K562 (cell line): ENCODE measurements around the gene NAA10. TPM values are rescaled to one million over a fixed set of nuclear protein-coding genes. Genes with fewer than 3 reads are reported as not detected.

Source experiments
- ATAC-seq: fragments of 200-7000 bp; cut with Tn5 transposase; 3 replicates; pipeline ENCODE4 v1.9.1; 2020; ENCODE audit warnings: moderate library complexity
- BruUV-seq: library from RNA; stranded (reverse); fragments of 400-500 nt; replicated peaks from 2 replicates; lab custom pipeline; 2021; lab: Mats Ljungman, UMichigan
- CTCF ChIA-PET: fragments of 300-600 bp; formaldehyde crosslinking; extraction: SDS; loops from one replicate; lab custom pipeline; 2021; ENCODE audit warnings: low intra/inter-chr PET ratio; lab: Yijun Ruan, JAX
- POLR2A ChIA-PET: fragments of 300-600, 350-650 bp; sonication (Branson Sonifier 250); formaldehyde crosslinking; extraction: SDS; loops from one replicate; lab custom pipeline; 2021; ENCODE audit warnings: antibody characterized with exemption, inconsistent platforms; lab: Yijun Ruan, JAX
- DNase-seq, 4 experiments: peaks; one replicate each; pipeline versions ENCODE4 v3.0.0 to v3.0.0-alpha.2; 2011 to 2018; ENCODE audit warnings: low spot score in 3 of 4, mixed read lengths in 3 of 4; ENCODE audit errors: extremely low read depth in 1 of 4
- FAIRE-seq: peaks from 2 replicates; lab custom pipeline; 2011; peaks lifted over from hg19 to GRCh38; lab: Jason Lieb, UNC
- H2AFZ ChIP-seq: 2 replicates; pipeline ENCODE4 v1.6.0; 2011; ENCODE audit warnings: low read depth, low read length, control low read depth, inconsistent platforms
- H3K27ac ChIP-seq: fragments of 200-600 bp; 3 replicates; pipeline ENCODE4 v1.8.0; 2011; ENCODE audit warnings: low read depth, mild to moderate bottlenecking, control low read depth, inconsistent platforms, low read length, moderate library complexity, mixed read lengths; ENCODE audit errors: extremely low read depth
- H3K27me3 ChIP-seq, 2 experiments: fragments of 300-600 bp in 1 of 2; 2 replicates in 1 of 2; 3 replicates in 1 of 2; pipeline versions ENCODE4 v1.6.0 to v1.8.0; 2011; ENCODE audit warnings: inconsistent platforms in 2 of 2, low read length in 2 of 2, mild to moderate bottlenecking in 1 of 2, mixed read lengths in 1 of 2, moderate library complexity in 1 of 2; ENCODE audit not compliant: control insufficient read depth in 2 of 2, insufficient read depth in 2 of 2
- H3K36me3 ChIP-seq: fragments of 300-600 bp; 3 replicates; pipeline ENCODE4 v1.8.0; 2011; ENCODE audit warnings: mild to moderate bottlenecking, low read length, inconsistent platforms; ENCODE audit not compliant: control insufficient read depth, insufficient read depth
- H3K4me1 ChIP-seq, 2 experiments: fragments of 200-600 bp in 1 of 2; replicated peaks in 1 of 2; 2 replicates in 1 of 2; 3 replicates in 1 of 2; pipeline versions ENCODE4 v1.5.1 to v1.8.0; 2011; ENCODE audit warnings: inconsistent platforms in 2 of 2, low read length in 2 of 2, mild to moderate bottlenecking in 1 of 2, mixed read lengths in 1 of 2, moderate library complexity in 1 of 2; ENCODE audit not compliant: control insufficient read depth in 2 of 2, insufficient read depth in 2 of 2
- H3K4me2 ChIP-seq: 2 replicates; pipeline ENCODE4 v1.6.1; 2011; ENCODE audit warnings: low read length, control low read depth, inconsistent platforms, mixed read lengths; ENCODE audit not compliant: insufficient read depth
- H3K4me3 ChIP-seq: fragments of 200-600 bp; sonication (generic), shearing (Covaris generic); 2 replicates; pipeline ENCODE4 v1.5.1; 2016; ENCODE audit warnings: control low read depth, inconsistent platforms
- H3K79me2 ChIP-seq: fragments of 200-600 bp; 3 replicates; pipeline ENCODE4 v1.8.0; 2011; ENCODE audit warnings: low read length, inconsistent platforms; ENCODE audit not compliant: control insufficient read depth, insufficient read depth
- H3K9ac ChIP-seq, 2 experiments: 2 replicates each; pipeline versions ENCODE4 v1.6.0 to v1.6.1; 2011; ENCODE audit warnings: low read depth in 2 of 2, low read length in 2 of 2, control low read depth in 1 of 2, inconsistent platforms in 1 of 2, mild to moderate bottlenecking in 1 of 2, mixed read lengths in 1 of 2; ENCODE audit not compliant: insufficient read depth in 1 of 2
- H3K9me1 ChIP-seq: one replicate; pipeline ENCODE4 v1.6.0; 2011; ENCODE audit warnings: inconsistent platforms, mild to moderate bottlenecking, low read length, moderate library complexity; ENCODE audit not compliant: control insufficient read depth, insufficient read depth
- H3K9me3 ChIP-seq: replicated peaks from 2 replicates; pipeline ENCODE4 v1.5.1; 2011; ENCODE audit warnings: low read depth, low read length, inconsistent platforms; ENCODE audit not compliant: control insufficient read depth, insufficient read depth
- H4K20me1 ChIP-seq: replicated peaks from 2 replicates; pipeline ENCODE4 v1.6.1; 2011; ENCODE audit warnings: low read length, inconsistent platforms, mixed read lengths; ENCODE audit not compliant: control insufficient read depth, insufficient read depth
- GABPA ChIP-seq: fragments of 200-800 bp; sonication (Bioruptor generic); conservative IDR thresholded peaks from 2 replicates; pipeline ENCODE4 v1.6.1; 2016; ENCODE audit warnings: low read depth, missing genetic modification characterization, missing compliant biosample characterization
- HDAC2 ChIP-seq: fragments of 450-650 bp; IDR thresholded peaks from 2 replicates; pipeline ENCODE4 v1.6.1; 2016; ENCODE audit warnings: mild to moderate bottlenecking
- HNRNPLL ChIP-seq: fragments of 200-400 bp; formaldehyde crosslinking; IDR thresholded peaks from 2 replicates; pipeline ENCODE4 v1.6.1; 2017; ENCODE audit warnings: low read length, low read depth, mild to moderate bottlenecking; ENCODE audit not compliant: poor library complexity, severe bottlenecking
- KDM4B ChIP-seq, 2 experiments: fragments of 450-650 bp in 1 of 2; sonication (generic) in 1 of 2; IDR thresholded peaks; 2 replicates each; pipeline ENCODE4 v1.6.1; 2016 to 2017; ENCODE audit warnings: borderline replicate concordance in 2 of 2, antibody characterized with exemption in 1 of 2, low read depth in 1 of 2, mild to moderate bottlenecking in 1 of 2
- KLF13 ChIP-seq: fragments of 450-650 bp; IDR thresholded peaks from 2 replicates; pipeline ENCODE4 v1.6.1; 2016; ENCODE audit warnings: missing genetic modification characterization, low read depth, mild to moderate bottlenecking, missing compliant biosample characterization, moderate library complexity, borderline replicate concordance
- L3MBTL2 ChIP-seq: fragments of 450-650 bp; IDR thresholded peaks from 2 replicates; pipeline ENCODE4 v1.6.1; 2016; ENCODE audit warnings: mild to moderate bottlenecking, moderate library complexity
- NR2C1 ChIP-seq, 2 experiments: fragments of 450-650 bp; IDR thresholded peaks; 2 replicates each; pipeline ENCODE4 v1.6.1; 2017; ENCODE audit warnings: mild to moderate bottlenecking in 2 of 2, antibody characterized with exemption in 1 of 2, inconsistent platforms in 1 of 2, missing compliant biosample characterization in 1 of 2, missing genetic modification characterization in 1 of 2
- NUFIP1 ChIP-seq: fragments of 450-650 bp; IDR thresholded peaks from 2 replicates; pipeline ENCODE4 v1.6.1; 2018; ENCODE audit not compliant: partially characterized antibody
- OTX1 ChIP-seq: fragments of 450-650 bp; formaldehyde crosslinking; IDR thresholded peaks from 2 replicates; pipeline ENCODE4 v1.4.0; 2022; ENCODE audit warnings: mild to moderate bottlenecking
- PTBP1 ChIP-seq: fragments of 200-400 bp; formaldehyde crosslinking; IDR thresholded peaks from 2 replicates; pipeline ENCODE4 v1.6.1; 2017; ENCODE audit warnings: low read depth, low read length
- RNF2 ChIP-seq: sonication (generic); IDR thresholded peaks from 2 replicates; pipeline ENCODE4 v1.6.1; 2016
- SMAD2 ChIP-seq: fragments of 150-350 bp; IDR thresholded peaks from 2 replicates; pipeline ENCODE4 v1.6.1; 2014; ENCODE audit warnings: low read depth, mild to moderate bottlenecking, low read length
- XRCC5 ChIP-seq: fragments of 200-400 bp; formaldehyde crosslinking; IDR thresholded peaks from 2 replicates; pipeline ENCODE4 v1.6.1; 2017; ENCODE audit warnings: low read depth, mild to moderate bottlenecking, low read length
- ZC3H8 ChIP-seq: fragments of 450-650 bp; IDR thresholded peaks from 2 replicates; pipeline ENCODE4 v1.6.1; 2017
- WGBS: fragments of 100-300 bp; shearing (Covaris generic); methylation state at CpG from one replicate; pipeline ENCODE4 v1.1.6; 2016; ENCODE audit warnings: low coverage, mixed read lengths; ENCODE audit not compliant: insufficient coverage; ENCODE audit errors: missing lambda C conversion rate; 5-methylcytosine and 5-hydroxymethylcytosine counted together
- in situ Hi-C: fragments of 300-500 bp; cut with MboI; formaldehyde crosslinking; loops from 4 replicates; pipeline ENCODE4 v1.15.0; 2018; ENCODE audit warnings: inconsistent platforms, mixed read lengths
- intact Hi-C: fragments of 100-400 bp; cut with micrococcal nuclease; formaldehyde crosslinking; loops from 2 replicates; pipeline ENCODE4 v1.14.2; 2022
- polyA plus RNA-seq, 8 experiments: library from polyadenylated mRNA; depleted of rRNA in 4 of 8; stranded (reverse) in 5 of 8; unstranded in 3 of 8; fragments of >200 nt; fragmentation: Nextera tagmentation in 2 of 8; fragmentation: Illumina TruSeq in 1 of 8; extraction: Ambion mirVana in 2 of 8; extraction: Trizol in 1 of 8; gene quantifications; 2 replicates each; pipeline versions ENCODE4 v1.2.1 to v1.2.3, GENCODE V29; 2011 to 2014; ENCODE audit warnings: inconsistent platforms in 1 of 8, missing spikeins in 1 of 8
- total RNA-seq, 7 experiments: library from RNA; depleted of rRNA in 6 of 7; stranded (reverse); fragments of >200 nt in 6 of 7; fragmentation: Illumina TruSeq in 2 of 7; extraction: Trizol in 2 of 7; gene quantifications; 2 replicates each; pipeline versions ENCODE4 v1.2.1 to v1.2.3, GENCODE V29; 2011 to 2021; ENCODE audit warnings: low replicate concordance in 1 of 7
- TF ChIP-seq, protein P1 (sequence below): fragments of 450-650 bp; IDR thresholded peaks from 2 replicates; pipeline ENCODE4 v1.6.1; 2016; ENCODE audit warnings: low read depth, mild to moderate bottlenecking, moderate library complexity
- TF ChIP-seq, protein P2 (sequence below): fragments of 450-650 bp; IDR thresholded peaks from 2 replicates; pipeline ENCODE4 v1.6.1; 2018; ENCODE audit not compliant: partially characterized antibody
- TF ChIP-seq, protein P3 (sequence below): sonication (generic); formaldehyde crosslinking; IDR thresholded peaks from 2 replicates; pipeline ENCODE4 v1.9.0; 2022; ENCODE audit warnings: mild to moderate bottlenecking, missing genetic modification reagents

Gene NAA10
- total and polyA plus RNA-seq, 9 of the 15 experiments (the other 6 are each of a cell fraction or from before 2014, with no cell fraction given), result 11.1 to 250 (median 134) TPM

- Histone ChIP-seq H4K20me1 (peaks cover 44% of the 10 kb centered on the region), H3K79me2 (peaks cover 81% of the 10 kb centered on the region), H3K4me3 (peak overlapping the region; percentile 84), H2AFZ (peak overlapping the region; percentile 68), H3K36me3 (peaks cover 40% of the 10 kb centered on the region; the same call in 2 of the 3 replicates), H3K4me1 (peaks cover 40 to 69% of the 10 kb centered on the region in 2 experiments), H3K9me3 (no peaks in the 10 kb centered on the region), H3K27me3 (no peaks in the 10 kb centered on the region), H3K9ac (peak overlapping the region; percentile 99 to 100), H3K4me2 (peak overlapping the region; percentile 97), H3K27ac (peak overlapping the region; percentile 100), H3K9me1 (peaks cover 5% of the 10 kb centered on the region)
- intact Hi-C loops, result loop anchor here (2.0 kb wide), 1 partner anchor 50 kb away; no protein-coding TSS in a partner anchor
- ATAC-seq, result peak; percentile 9
- BruUV-seq, result TSS peak; percentile 60
- in situ Hi-C loops, result no loop called here
- peak; percentile 50 to 87 (median 62) for DNase-seq
- peak; percentile 69 for FAIRE-seq
- POLR2A ChIA-PET, result interaction anchor here (0.6 to 3.4 kb wide), 13 partner anchors 8 to 458 kb away, joined by 3 to 16 read pairs (median 4); partner anchors contain the start of genes ATP6AP1 and MECP2
- WGBS, result 0% methylated on average over 23 of the region's 49 CpGs
- CTCF ChIA-PET, result interaction anchor here (0.9 kb wide), 1 partner anchor 12 kb away, joined by 3 read pairs; no protein-coding TSS in a partner anchor
- TF ChIP-seq, protein P1, sequence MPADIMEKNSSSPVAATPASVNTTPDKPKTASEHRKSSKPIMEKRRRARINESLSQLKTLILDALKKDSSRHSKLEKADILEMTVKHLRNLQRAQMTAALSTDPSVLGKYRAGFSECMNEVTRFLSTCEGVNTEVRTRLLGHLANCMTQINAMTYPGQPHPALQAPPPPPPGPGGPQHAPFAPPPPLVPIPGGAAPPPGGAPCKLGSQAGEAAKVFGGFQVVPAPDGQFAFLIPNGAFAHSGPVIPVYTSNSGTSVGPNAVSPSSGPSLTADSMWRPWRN, result no peak
- no peak for TF ChIP-seq HNRNPLL
- TF ChIP-seq KLF13 (tag), result no peak
- TF ChIP-seq HDAC2, result no peak
- TF ChIP-seq XRCC5, result 0 out of 2 replicates have a peak, but pooled peaks have one; percentile 16
- no peak for TF ChIP-seq PTBP1
- TF ChIP-seq L3MBTL2, result peak; percentile 85
- TF ChIP-seq OTX1, result no peak
- no peak for TF ChIP-seq KDM4B (IDR thresholded peaks at IDR 0.05; ENCODE audit: borderline replicate concordance in 2 of 2, low read depth in 1 of 2)
- TF ChIP-seq ZC3H8, result no peak
- peak; percentile 80; the same call in 1 of the 2 replicates for TF ChIP-seq NR2C1 (IDR thresholded peaks at IDR 0.05)
- TF ChIP-seq NR2C1 (tag; IDR thresholded peaks at IDR 0.05), result no peak
- no peak for TF ChIP-seq GABPA (tag)
- peak; percentile 80 for TF ChIP-seq NUFIP1
- TF ChIP-seq, protein P2, sequence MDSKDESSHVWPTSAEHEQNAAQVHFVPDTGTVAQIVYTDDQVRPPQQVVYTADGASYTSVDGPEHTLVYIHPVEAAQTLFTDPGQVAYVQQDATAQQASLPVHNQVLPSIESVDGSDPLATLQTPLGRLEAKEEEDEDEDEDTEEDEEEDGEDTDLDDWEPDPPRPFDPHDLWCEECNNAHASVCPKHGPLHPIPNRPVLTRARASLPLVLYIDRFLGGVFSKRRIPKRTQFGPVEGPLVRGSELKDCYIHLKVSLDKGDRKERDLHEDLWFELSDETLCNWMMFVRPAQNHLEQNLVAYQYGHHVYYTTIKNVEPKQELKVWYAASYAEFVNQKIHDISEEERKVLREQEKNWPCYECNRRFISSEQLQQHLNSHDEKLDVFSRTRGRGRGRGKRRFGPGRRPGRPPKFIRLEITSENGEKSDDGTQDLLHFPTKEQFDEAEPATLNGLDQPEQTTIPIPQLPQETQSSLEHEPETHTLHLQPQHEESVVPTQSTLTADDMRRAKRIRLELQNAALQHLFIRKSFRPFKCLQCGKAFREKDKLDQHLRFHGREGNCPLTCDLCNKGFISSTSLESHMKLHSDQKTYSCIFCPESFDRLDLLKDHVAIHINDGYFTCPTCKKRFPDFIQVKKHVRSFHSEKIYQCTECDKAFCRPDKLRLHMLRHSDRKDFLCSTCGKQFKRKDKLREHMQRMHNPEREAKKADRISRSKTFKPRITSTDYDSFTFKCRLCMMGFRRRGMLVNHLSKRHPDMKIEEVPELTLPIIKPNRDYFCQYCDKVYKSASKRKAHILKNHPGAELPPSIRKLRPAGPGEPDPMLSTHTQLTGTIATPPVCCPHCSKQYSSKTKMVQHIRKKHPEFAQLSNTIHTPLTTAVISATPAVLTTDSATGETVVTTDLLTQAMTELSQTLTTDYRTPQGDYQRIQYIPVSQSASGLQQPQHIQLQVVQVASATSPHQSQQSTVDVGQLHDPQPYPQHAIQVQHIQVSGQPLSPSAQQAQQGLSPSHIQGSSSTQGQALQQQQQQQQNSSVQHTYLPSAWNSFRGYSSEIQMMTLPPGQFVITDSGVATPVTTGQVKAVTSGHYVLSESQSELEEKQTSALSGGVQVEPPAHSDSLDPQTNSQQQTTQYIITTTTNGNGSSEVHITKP, result no peak
- TF ChIP-seq, protein P3, sequence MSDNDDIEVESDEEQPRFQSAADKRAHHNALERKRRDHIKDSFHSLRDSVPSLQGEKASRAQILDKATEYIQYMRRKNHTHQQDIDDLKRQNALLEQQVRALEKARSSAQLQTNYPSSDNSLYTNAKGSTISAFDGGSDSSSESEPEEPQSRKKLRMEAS (CRISPR knock-in tag), result peak; percentile 70
- TF ChIP-seq RNF2, result 0 out of 2 replicates have a peak, but pooled peaks have one; percentile 31
- no peak for TF ChIP-seq SMAD2
Observed at GRCh38 chrX:153970357-153971123, 35.7 kb upstream of the NAA10 start.
